Measurements from ENCODE around the gene IL2RA. TPM values are rescaled to one million over a fixed set of nuclear protein-coding genes. Genes with fewer than 3 reads are reported as not detected.

IL2RA gene
- total and polyA plus RNA-seq, 8 donors: 0.11 to 4.1 (median 0.33) TPM

GRCh38 chr10:5973069-5973468, 89.1 kb downstream of the IL2RA start:
- peak overlapping the region in 1 of 2 donors; percentile 72 for H3K27ac ChIP-seq
- H3K27me3 ChIP-seq: no peaks in the 10 kb centered on the region
- no peaks in the 10 kb centered on the region for H3K36me3 ChIP-seq
- no peak for TF ChIP-seq CTCF (IDR thresholded peaks at IDR 0.05)
- H3K9me3 ChIP-seq: no peaks in the 10 kb centered on the region
- no peak for DNase-seq
- intact Hi-C loops (cut with DNase I): no loop called here
- no peak overlapping the region for H3K4me3 ChIP-seq
- no peak for ATAC-seq
- peaks cover 11 to 64% of the 10 kb centered on the region in 2 donors for H3K4me1 ChIP-seq

- DNase-seq (no peak), ATAC-seq (no peak)
- H3K4me1 ChIP-seq: peaks cover 11 to 64% of the 10 kb centered on the region in 2 donors
- TF ChIP-seq CTCF (IDR thresholded peaks at IDR 0.05): no peak
- intact Hi-C loops (cut with DNase I): no loop called here
- no peaks in the 10 kb centered on the region for H3K27me3 ChIP-seq
- peak overlapping the region; percentile 72 to 74 for H3K27ac ChIP-seq
- peaks cover 0 to 8% of the 10 kb centered on the region in 2 donors for H3K36me3 ChIP-seq
- no peaks in the 10 kb centered on the region for H3K9me3 ChIP-seq
- no peak overlapping the region for H3K4me3 ChIP-seq
These were observed 90.3 kb downstream of the IL2RA start for GRCh38 chr10:5971886-5972285.

GRCh38 chr10:5971315-5971832, 90.8 kb downstream of the IL2RA start:
- H3K27ac ChIP-seq: peak overlapping the region; percentile 72 to 74
- H3K9me3 ChIP-seq: no peaks in the 10 kb centered on the region
- ATAC-seq: peak; percentile 77
- no peak for DNase-seq
- no peak overlapping the region for H3K4me3 ChIP-seq
- peaks cover 11 to 63% of the 10 kb centered on the region in 2 donors for H3K4me1 ChIP-seq
- no peaks in the 10 kb centered on the region for H3K27me3 ChIP-seq
- intact Hi-C loops (cut with DNase I): no loop called here
- H3K36me3 ChIP-seq: peaks cover 0 to 12% of the 10 kb centered on the region in 2 donors
- TF ChIP-seq CTCF (IDR thresholded peaks at IDR 0.05): no peak

- Histone ChIP-seq H3K27ac (peak overlapping the region; percentile 72 to 74), H3K4me1 (peaks cover 11 to 56% of the 10 kb centered on the region in 2 donors), H3K9me3 (no peaks in the 10 kb centered on the region), H3K27me3 (no peaks in the 10 kb centered on the region), H3K4me3 (no peak overlapping the region), H3K36me3 (peaks cover 0 to 20% of the 10 kb centered on the region in 2 donors)
- TF ChIP-seq CTCF (IDR thresholded peaks at IDR 0.05): no peak
- intact Hi-C loops (cut with DNase I): no loop called here
- ATAC-seq (no peak), DNase-seq (no peak)
These were observed 91.6 kb downstream of the IL2RA start for GRCh38 chr10:5970527-5970926.

GRCh38 chr10:5970066-5970465, 92.1 kb downstream of the IL2RA start:
- DNase-seq (no peak), ATAC-seq (no peak)
- H3K9me3 ChIP-seq: no peaks in the 10 kb centered on the region
- H3K4me1 ChIP-seq: peaks cover 11 to 51% of the 10 kb centered on the region in 2 donors
- H3K27me3 ChIP-seq: no peaks in the 10 kb centered on the region
- TF ChIP-seq CTCF (IDR thresholded peaks at IDR 0.05): no peak
- intact Hi-C loops (cut with DNase I): no loop called here
- H3K4me3 ChIP-seq: no peak overlapping the region
- H3K27ac ChIP-seq: peak overlapping the region in 1 of 2 donors; percentile 72
- peaks cover 0 to 25% of the 10 kb centered on the region in 2 donors for H3K36me3 ChIP-seq

All from left lung (tissue), 10 donors.